Measurements from ENCODE around the gene REST. TPM values are rescaled to one million over a fixed set of nuclear protein-coding genes. Genes with fewer than 3 reads are reported as not detected.

The REST gene
- total and polyA plus RNA-seq, 9 of the 15 experiments (the other 6 are each of a cell fraction or from before 2014, with no cell fraction given), result 2.9 to 24.0 (median 19.2) TPM

DNA sequence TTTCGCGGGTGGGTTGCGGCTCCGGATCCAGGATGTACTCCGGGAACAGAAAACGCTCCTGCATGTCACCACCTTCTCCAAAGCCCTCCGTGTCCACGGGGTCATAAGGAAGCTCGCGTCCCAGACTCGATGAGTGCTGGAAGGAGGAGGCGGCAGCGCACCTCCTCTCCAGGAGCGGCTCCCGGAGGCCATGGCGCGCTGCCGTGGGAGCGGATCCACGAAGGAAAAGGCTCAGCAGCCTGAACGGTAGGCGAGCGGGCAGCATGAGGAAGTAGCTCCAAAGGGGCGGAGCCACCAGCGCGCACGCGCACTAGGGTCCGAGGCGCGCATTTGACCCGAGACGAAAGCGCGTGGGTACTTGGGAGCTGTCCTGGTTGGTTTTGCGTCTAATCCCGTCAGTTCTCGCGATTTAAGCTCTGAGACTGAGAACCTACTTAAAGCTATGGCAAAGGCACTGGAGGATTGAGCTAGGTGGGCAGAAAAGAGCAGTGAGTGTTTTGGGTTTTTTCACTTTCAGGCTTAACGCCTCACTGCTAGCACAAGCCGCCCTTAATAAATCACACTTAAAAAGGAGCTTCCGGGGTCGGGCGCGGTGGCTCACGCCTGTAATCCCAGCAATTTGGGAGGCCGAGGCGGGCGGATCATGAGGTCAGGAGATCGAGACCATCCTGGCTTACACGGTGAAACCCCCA lies 69.8 kb downstream of the REST start, which contains the start of gene NOA1 (continued):
- TF ChIP-seq, protein P1, sequence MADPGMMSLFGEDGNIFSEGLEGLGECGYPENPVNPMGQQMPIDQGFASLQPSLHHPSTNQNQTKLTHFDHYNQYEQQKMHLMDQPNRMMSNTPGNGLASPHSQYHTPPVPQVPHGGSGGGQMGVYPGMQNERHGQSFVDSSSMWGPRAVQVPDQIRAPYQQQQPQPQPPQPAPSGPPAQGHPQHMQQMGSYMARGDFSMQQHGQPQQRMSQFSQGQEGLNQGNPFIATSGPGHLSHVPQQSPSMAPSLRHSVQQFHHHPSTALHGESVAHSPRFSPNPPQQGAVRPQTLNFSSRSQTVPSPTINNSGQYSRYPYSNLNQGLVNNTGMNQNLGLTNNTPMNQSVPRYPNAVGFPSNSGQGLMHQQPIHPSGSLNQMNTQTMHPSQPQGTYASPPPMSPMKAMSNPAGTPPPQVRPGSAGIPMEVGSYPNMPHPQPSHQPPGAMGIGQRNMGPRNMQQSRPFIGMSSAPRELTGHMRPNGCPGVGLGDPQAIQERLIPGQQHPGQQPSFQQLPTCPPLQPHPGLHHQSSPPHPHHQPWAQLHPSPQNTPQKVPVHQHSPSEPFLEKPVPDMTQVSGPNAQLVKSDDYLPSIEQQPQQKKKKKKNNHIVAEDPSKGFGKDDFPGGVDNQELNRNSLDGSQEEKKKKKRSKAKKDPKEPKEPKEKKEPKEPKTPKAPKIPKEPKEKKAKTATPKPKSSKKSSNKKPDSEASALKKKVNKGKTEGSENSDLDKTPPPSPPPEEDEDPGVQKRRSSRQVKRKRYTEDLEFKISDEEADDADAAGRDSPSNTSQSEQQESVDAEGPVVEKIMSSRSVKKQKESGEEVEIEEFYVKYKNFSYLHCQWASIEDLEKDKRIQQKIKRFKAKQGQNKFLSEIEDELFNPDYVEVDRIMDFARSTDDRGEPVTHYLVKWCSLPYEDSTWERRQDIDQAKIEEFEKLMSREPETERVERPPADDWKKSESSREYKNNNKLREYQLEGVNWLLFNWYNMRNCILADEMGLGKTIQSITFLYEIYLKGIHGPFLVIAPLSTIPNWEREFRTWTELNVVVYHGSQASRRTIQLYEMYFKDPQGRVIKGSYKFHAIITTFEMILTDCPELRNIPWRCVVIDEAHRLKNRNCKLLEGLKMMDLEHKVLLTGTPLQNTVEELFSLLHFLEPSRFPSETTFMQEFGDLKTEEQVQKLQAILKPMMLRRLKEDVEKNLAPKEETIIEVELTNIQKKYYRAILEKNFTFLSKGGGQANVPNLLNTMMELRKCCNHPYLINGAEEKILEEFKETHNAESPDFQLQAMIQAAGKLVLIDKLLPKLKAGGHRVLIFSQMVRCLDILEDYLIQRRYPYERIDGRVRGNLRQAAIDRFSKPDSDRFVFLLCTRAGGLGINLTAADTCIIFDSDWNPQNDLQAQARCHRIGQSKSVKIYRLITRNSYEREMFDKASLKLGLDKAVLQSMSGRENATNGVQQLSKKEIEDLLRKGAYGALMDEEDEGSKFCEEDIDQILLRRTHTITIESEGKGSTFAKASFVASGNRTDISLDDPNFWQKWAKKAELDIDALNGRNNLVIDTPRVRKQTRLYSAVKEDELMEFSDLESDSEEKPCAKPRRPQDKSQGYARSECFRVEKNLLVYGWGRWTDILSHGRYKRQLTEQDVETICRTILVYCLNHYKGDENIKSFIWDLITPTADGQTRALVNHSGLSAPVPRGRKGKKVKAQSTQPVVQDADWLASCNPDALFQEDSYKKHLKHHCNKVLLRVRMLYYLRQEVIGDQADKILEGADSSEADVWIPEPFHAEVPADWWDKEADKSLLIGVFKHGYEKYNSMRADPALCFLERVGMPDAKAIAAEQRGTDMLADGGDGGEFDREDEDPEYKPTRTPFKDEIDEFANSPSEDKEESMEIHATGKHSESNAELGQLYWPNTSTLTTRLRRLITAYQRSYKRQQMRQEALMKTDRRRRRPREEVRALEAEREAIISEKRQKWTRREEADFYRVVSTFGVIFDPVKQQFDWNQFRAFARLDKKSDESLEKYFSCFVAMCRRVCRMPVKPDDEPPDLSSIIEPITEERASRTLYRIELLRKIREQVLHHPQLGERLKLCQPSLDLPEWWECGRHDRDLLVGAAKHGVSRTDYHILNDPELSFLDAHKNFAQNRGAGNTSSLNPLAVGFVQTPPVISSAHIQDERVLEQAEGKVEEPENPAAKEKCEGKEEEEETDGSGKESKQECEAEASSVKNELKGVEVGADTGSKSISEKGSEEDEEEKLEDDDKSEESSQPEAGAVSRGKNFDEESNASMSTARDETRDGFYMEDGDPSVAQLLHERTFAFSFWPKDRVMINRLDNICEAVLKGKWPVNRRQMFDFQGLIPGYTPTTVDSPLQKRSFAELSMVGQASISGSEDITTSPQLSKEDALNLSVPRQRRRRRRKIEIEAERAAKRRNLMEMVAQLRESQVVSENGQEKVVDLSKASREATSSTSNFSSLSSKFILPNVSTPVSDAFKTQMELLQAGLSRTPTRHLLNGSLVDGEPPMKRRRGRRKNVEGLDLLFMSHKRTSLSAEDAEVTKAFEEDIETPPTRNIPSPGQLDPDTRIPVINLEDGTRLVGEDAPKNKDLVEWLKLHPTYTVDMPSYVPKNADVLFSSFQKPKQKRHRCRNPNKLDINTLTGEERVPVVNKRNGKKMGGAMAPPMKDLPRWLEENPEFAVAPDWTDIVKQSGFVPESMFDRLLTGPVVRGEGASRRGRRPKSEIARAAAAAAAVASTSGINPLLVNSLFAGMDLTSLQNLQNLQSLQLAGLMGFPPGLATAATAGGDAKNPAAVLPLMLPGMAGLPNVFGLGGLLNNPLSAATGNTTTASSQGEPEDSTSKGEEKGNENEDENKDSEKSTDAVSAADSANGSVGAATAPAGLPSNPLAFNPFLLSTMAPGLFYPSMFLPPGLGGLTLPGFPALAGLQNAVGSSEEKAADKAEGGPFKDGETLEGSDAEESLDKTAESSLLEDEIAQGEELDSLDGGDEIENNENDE (IDR thresholded peaks at IDR 0.05; ENCODE audit: low read depth, low read length), result no peak
- TF ChIP-seq THRAP3 (IDR thresholded peaks at IDR 0.05; ENCODE audit: borderline replicate concordance) (no peak), GTF2E2 (tag; IDR thresholded peaks at IDR 0.05) (no peak), STAT5A (IDR thresholded peaks at IDR 0.05; ENCODE audit: borderline replicate concordance, low read length) (no peak), HDAC1 (IDR thresholded peaks at IDR 0.05) (peak in 1 of 2 experiments; percentile 84; a peak in 2 of 4 replicates), ZNF445 (CRISPR knock-in tag; IDR thresholded peaks at IDR 0.05; ENCODE audit: low read depth) (no peak), SIN3B (IDR thresholded peaks at IDR 0.05; ENCODE audit: low read depth) (0 out of 2 replicates have a peak, but pooled peaks have one; percentile 37), BRD9 (IDR thresholded peaks at IDR 0.05; ENCODE audit: low read depth, partially characterized antibody) (peak; percentile 69), ELF4 (CRISPR knock-in tag; IDR thresholded peaks at IDR 0.05) (no peak), ZNF384 (IDR thresholded peaks at IDR 0.05; ENCODE audit: low read depth, low read length) (no peak), ZNF431 (CRISPR knock-in tag; IDR thresholded peaks at IDR 0.05) (peak; percentile 70; the same call in 1 of the 2 replicates), POLR2A (conservative IDR thresholded peaks at IDR 0.05) (peak; percentile 97), SP1 (CRISPR knock-in tag; IDR thresholded peaks at IDR 0.05) (peak; percentile 72), IRF2 (CRISPR knock-in tag; IDR thresholded peaks at IDR 0.05) (no peak), ARNT (IDR thresholded peaks at IDR 0.05) (no peak)
- TF ChIP-seq, protein P2, sequence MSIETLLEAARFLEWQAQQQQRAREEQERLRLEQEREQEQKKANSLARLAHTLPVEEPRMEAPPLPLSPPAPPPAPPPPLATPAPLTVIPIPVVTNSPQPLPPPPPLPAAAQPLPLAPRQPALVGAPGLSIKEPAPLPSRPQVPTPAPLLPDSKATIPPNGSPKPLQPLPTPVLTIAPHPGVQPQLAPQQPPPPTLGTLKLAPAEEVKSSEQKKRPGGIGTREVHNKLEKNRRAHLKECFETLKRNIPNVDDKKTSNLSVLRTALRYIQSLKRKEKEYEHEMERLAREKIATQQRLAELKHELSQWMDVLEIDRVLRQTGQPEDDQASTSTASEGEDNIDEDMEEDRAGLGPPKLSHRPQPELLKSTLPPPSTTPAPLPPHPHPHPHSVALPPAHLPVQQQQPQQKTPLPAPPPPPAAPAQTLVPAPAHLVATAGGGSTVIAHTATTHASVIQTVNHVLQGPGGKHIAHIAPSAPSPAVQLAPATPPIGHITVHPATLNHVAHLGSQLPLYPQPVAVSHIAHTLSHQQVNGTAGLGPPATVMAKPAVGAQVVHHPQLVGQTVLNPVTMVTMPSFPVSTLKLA (conservative IDR thresholded peaks at IDR 0.05), result peak; percentile 27 to 56; a peak in 3 of 4 replicates

Measured in K562 (cell line).